Kidney tubule cell (primary cell): Measurements from ENCODE around the gene CDKAL1.
"Not testable (repeated sequence)": the region's sequence is repeated elsewhere in the genome, so short reads cannot be mapped to it uniquely, and the experiment has no call there.

Source experiments
- DNase-seq: peaks from one replicate; pipeline ENCODE4 v3.0.0-alpha.2; 2018; ENCODE audit warnings: low spot score

CDKAL1 gene

DNA sequence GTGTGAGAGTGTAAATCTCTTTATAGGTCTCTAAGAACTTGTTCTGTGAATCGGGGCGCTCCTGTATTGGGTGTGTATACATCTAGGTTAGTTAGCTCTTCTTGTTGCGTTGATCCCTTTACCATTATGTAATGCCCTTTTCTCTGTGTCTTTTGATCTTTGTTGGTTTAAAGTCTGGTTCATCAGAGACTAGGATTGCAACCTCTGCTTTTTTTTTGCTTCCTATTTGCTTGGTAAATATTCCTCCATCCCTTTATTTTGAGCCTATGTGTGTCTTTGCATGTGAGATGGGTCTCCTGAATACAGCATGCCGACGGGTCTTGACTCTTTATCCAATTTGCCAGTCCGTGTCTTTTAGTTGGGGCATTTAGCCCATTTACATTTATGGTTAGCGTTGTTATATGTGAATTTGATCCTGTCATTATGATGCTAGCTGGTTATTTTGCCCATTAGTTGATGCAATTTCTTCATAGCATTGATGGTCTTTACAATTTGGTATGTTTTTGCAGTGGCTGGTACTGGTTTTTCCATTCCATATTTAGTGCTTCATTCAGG is 60.1 kb downstream of the CDKAL1 start:
- DNase-seq = not testable (repeated sequence)

DNA sequence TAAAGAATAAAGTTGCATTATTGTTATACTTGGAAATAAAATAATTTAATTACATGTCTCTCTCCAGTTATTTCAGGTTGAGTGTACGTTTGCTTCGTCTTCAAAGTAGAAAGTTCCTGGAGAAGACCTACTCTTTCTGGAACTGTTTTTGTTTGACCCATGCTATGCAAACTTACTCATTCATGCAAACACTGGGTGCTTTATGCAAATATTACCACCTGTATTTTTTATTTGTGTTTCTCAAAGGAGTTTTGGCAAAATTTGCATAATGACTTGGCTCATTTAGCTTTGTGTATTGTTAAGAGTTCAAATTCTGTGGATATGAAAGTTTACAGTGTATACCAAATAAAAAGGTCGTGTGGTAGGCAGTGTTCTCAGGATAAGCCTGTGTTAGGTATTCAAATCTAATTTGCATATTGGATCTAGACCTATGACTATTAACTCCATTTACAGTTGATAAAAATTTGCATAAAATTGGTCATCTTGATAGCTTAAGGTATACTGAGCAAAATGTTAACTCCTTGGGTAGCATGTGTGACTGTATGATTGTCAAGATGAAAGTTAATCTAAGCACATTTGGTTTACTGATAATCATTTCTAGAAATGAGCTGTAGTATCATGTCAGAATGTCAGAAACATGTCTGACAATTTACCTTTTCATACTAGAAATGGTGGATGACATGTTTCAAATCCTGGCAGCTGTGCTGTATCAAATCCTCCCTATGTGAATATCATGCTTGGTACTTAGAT is 65.2 kb downstream of the CDKAL1 start:
- no peak for DNase-seq

DNA sequence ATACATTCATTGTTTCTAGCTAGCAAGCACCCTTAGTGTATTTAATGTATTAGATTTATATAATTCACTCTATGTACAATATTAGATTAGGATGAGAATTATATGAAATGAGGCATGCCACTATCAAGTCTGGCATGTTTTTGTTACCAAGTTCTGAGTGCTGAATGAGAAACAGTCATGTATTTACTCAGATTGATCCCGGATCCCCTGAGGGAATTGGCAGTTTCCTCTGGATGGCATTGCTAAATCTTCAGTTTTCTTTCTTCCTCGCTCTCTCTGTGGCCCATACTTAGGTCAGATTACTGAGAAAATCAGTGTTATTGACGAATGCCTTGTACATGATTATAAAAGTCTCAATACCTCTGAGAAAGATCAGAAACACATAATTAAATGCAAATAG is 66.6 kb downstream of the CDKAL1 start:
- DNase-seq = no peak

DNA sequence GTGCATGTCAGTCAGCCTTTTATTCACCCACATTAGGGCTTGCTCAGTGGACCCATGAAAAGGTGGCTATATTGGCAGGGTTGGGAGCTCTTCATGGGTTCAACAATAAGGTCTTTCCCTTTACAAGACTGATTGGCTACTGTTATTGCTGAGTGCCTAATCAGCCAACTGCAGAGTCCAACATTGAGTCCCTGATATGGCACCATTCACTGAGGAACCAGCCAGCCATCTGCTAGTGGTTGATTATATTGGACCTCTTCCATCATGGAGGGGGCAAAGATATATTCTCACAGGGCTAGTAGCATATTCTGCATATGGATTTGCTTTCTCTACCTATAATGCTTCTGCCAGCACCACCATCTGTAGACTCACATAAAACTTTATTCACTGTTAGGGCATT is 69.9 kb downstream of the CDKAL1 start:
- no peak for DNase-seq

DNA sequence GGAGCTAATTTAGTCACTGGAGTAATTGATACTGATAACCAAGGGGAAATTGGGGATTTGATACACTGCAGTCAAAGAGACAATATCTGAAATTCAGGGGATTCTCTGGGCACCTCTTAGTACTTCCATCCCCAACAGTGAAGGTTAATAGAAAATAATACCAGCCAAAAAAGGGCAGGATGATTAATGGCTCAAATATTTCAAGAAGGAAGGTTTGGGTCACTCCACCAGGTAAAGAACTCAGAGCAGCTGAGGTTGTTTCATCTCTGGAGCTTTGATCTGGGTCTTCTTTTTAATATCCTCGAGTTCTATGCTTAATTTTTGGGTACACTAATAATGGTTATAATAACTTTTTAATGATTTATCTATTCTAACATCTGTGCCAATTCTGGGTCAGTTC is 70.8 kb downstream of the CDKAL1 start:
- peak; percentile 65 for DNase-seq

DNA sequence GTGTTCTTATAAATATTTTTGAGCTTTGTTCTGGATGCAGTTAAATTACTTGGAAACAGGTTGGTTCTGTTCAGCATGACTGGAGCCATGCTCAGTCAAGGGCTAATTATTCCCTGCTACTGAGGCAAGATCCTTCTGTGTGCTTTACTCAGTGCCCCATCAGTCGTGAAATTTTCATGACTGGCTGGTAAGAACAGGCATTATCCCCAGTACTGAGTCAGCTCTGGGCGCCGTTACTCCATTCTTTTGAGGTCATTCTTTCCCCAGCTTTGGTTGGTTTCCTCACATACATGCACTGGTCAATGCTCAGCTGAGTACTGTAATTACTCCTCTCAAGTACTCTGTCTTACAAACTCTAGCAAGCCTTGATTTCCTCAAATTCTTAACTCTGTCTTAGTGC is 71.3 kb downstream of the CDKAL1 start:
- peak; percentile 94 for DNase-seq

DNA sequence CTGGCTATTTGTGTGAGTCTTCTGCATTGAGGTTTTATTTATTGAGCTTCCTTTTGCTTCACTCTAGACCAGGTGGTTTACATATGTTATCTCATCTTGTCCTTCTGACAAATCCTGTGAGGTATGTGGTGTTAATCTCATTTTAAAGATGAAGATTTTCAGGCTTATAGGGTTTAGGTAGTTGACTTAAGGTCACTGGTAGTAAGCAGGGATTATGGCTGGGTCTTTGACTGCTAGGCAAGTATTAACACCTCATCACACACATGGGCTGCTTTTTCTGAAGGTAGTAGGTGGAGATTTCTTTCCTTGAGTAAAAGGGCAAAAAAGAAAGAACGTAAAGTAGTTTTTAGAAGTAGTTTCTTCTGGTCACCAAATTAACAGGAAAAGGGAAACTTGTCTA is 72.6 kb downstream of the CDKAL1 start:
- no peak for DNase-seq

DNA sequence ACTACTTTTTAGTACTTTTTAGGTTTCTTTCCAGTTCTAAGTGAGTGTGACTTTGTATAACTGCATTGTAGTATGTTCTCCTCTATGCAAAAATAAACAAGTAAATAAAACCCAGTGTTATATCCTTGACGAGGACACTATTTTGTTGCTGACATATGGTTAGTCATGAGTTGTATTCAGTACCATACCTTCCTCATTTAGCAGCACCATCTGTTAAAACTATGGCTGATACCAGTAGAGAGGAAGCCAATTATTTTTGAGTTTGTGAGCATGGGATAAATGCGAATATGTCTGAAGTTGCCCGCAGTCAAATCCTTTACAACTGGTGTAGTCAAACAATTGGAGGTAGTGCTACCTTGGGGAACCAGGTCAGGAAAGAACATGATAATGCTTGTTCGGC is 74.1 kb downstream of the CDKAL1 start:
- no peak for DNase-seq

DNA sequence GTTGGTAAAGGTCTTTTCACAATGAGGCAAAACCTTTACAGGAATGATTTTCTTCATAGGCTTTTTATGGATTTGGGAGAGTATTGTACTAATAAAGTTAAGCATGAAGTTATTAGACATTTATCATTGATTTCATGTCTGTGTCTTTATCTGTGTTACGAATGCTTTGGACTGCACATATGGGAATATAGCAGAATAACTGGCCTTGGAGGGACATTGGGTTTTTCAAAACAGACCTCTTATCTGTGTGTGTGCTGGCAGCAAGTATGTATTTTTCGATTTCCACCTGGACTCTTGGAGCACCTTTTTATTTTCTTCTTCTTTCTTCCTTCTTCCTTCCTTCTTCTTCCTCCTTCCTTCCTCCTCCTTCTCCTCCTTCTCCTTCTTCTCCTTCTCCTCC is 74.6 kb downstream of the CDKAL1 start:
- DNase-seq = no peak

DNA sequence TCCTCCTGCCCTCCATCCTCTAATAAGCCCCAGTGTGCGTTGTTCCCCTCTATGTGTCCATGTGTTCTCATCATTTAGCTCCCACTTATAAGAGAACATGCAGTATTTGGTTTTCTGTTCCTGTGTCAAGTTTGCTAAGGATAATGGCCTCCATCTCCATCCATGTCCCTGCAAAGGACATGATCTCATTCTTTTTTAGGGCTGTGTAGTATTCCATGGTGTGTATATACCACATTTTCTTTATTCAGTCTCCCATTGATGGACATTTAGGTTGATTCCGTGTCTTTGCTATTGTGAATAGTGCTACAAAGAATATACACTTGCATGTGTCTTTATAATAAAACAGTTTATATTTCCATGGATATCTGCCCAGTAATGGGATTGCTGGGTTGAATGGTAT is 75.7 kb downstream of the CDKAL1 start:
- DNase-seq = not testable (repeated sequence)

DNA sequence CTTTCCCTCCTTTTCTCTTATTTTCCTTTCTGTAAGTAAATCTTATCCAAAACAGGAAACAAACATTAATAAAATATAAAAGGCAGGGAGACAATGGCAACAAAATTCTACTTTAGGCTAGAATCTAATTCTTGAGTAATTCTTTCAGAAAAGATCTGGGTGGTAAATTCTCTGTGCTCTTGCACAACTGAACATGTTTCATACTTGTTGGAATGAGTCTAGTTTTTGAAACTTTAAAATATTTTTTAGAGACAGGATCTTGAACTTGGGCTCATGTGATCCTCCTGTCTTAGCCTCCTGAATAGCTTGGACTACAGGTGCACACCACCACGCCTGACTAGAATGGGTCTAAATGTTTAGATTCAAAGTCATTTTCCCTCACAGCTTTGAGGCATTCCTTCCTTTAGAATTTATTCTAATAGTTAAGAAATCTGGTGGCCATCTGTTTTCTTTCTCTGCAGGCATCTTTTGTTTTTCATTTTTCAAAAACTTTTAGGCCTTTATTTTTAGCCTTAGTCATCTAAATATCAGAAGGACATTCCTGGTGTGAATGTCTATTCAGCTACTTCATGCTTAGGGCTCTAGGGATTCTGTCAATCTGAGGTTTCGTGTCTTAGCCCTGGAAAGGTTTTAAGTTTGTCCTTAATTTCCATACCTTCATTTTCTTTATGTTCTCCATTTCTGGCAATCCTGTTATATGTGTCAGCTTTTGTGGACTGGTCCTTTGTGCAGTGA is 76.5 kb downstream of the CDKAL1 start:
- no peak for DNase-seq

DNA sequence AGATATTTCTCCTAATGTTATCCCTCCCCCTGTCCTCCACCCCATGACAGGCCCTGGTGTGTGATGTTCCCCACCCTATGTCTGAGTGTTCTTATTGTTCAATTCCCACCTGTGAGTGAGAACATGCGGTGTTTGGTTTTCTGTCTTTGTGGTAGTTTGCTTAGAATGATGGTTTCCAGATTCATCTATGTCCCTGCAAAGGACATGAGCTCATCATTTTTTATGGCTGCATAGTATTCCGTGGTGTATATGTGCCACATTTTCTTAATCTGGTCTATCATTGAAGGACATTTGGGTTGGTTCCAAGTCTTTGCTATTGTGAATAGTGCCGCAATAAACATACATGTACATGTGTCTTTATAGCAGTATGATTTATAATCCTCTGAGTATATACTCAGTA is 83.3 kb downstream of the CDKAL1 start:
- not testable (repeated sequence) for DNase-seq

DNA sequence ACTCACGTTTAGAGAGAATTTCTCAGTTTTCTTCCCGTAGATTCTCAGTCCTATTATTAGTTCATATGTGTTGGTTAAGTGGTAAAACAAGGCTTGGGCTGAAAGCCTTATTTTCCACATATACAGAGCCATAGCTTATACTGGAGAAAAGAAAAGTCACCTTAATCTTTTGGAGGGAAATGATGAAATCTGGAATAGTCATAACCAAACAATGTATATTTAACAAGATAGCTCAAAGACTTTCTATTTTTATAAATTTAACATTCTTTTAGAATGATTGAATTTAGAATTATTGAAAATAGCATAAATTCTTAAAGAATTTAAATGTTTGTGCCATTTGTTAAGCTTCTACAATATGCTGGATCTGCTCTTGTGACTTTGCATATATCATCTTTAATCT is 85.8 kb downstream of the CDKAL1 start:
- no peak for DNase-seq

DNA sequence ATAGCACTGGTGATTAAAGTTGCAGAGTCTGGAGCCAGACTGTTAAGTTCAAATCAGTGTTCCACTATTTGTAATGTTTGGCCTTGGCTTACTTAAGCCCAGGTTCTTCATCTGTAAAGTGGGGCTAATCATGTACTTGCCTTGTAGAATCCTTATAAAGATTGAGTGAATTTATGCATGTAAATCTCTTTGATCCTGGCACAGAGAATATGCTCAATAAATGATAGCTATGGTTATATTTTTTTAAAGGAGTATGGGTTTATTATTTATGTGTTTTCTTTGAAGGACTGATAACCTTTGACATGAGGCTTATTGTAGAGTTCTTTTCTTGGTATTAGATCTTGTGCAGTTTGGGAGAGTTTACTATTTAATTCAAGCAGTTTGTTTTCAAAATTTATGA is 89.5 kb downstream of the CDKAL1 start:
- DNase-seq = no peak

DNA sequence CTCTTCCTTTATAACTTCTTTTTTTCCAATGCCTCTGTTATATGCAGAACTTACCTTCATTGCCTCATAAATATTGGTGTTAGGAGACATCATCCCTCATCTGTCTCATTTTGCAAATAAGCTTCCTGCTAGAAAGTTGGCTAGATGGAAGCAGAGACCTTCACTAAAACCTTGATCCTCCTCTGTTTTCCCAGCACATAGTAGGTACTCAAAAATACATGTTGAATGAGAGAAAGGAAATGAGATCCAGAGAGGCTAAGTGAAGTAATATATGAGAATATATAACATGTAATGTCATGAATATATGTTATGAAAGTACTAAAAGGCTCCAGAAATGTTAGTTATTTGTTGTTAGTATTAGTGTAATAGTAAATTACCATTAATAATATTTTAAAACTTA is 91.9 kb downstream of the CDKAL1 start:
- DNase-seq = no peak

DNA sequence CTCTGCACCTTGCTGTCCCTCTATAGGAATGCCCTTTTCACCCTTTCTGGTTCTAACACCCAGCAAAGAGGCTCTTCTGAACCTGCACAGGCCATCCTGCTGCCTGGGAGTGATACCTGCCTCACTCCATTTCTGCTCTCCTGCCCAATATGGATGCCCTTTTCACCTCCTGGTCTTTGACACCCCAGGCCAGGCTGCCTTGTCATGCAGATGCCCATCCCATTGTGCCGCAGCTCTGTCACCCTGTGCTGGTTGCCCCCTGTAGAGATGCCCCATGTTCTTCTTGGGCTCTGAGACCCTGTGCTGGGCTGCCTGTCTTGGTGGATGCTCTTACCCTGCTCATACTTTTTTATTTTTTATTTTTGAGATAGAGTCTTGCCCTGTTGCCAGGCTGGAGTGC is 95.3 kb downstream of the CDKAL1 start:
- no peak for DNase-seq

DNA sequence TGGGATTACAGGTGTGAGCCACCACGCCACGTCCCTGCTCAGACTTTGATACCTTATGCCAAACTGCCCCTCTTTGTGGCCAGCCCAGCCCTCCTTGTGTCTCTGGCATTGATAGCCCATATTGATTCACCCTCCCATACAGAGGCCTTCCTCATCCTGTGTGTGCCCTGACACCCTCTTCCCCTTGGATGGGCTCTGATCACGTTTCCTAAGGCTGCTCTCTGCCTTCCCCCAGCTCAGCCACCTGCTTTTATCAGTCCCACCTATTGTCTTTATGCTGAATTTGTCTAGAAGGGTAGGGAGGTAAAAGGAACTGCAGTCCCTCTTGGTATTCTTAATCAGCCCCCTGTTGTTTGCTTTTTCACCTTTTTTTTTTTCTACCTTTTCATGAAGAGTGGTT is 95.9 kb downstream of the CDKAL1 start:
- no peak for DNase-seq

DNA sequence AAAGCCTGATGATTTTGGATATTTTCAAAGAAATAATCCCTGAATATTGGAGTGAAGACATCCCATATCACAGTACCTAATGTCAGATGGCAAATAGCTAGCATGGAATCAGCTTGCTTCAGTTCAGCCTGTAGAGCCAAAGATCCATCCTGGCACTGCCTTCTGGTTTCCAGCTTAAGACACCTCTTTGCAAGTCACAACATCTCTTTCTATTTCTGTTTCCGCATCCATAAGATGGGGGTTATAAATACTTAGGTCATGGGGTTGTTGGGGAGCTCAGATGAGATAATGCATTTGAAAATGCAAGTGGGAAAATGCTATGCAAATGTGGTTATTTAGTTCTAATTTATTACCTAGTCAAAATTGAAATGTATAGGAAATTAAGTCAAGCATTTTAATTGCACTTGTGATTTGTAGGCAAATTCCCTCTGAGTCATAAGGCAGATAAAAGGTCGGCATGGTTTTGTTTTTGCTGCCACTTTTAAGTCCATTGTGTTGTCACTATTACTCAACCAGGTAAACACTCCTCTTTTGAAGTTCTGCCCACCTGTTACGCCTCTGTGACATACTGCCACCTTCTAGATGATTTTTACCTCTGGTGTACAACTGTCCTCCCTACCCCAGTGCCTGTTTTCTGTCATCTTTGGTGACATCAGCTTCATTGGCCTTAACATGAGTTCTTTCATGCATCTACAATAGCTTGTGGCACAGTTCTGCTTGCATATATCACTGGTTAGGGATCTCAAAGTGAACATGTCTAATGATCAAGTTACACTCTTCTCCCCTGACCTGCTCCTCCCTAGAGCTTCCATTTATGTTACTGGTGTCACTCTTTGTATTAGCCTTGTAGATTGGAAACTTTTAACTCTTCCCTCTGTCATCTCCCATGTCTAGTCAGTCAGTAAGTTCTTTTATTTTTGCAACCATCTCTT is 96.6 kb downstream of the CDKAL1 start:
- no peak for DNase-seq

DNA sequence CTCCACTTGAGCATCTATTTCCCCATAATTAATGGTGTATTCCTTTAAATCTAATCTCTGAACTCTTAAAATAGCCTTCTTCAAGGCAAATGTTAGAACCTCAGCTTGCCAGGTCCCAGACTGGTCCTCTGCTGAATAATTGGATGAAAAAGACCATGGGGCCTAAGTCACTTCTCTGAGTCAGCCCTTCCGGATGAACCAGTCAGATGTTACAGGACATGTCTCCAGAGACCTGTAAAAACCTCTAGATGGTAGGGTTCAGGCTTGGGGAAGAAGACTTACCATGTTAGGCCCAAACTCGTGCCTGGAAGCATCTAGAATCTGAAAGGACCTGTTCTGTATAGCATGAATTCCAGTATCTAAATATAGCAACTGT is 97.3 kb downstream of the CDKAL1 start:
- no peak for DNase-seq

DNA sequence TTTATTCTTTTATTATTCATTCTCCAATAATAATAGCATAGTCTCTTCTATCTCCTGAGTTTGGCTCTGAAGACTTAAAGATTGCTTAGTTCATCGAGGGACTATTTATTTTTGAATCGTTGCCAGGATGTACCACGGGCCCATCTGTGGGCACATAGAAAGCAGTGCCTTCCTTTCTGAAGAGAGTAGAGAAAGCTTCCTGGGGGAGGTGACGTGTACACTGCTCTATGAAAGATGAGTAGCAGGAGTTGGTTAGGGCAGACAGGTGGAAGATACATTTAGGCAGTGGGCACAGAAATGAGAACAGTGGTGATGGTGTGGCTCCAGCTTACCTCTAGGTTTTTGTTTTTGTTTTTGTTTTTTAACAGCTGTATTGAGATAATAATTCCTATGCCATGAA is 98.4 kb downstream of the CDKAL1 start:
- no peak for DNase-seq

DNA sequence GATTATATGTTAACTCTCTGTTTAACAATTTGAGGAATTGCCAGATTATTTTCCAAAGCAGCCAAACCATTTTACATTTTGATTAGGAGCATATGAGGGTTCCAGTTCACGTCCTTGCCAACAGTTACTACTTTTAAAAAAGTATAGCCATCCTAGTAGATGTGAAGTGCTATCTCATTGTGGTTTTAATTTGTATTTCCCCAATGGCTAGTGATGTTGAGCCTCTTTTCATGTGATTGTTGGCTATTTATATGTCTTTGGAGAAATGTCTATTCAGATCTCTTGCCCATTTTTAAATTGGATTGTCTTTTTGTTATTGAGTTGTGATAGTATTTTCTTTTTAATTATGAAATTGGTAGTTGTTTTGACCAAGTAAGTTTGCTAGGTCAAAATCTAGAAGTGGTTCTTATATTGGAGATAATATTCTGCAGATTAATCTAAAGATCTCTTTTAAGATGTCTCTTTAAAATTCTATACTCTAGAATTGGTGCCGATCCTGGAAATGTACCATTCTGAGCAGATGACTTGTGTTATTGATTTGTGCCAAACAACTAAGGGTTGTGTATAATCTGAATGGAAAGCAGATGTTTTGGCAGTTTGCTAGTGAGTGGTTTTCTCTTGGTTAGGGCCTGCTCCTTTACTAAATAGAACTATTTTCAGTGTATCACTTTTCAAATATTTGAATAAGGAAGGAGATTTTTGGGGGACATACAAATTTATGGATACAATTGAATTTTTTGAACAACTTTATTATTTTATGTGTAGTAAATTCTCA is 99.5 kb downstream of the CDKAL1 start:
- no peak for DNase-seq

DNA sequence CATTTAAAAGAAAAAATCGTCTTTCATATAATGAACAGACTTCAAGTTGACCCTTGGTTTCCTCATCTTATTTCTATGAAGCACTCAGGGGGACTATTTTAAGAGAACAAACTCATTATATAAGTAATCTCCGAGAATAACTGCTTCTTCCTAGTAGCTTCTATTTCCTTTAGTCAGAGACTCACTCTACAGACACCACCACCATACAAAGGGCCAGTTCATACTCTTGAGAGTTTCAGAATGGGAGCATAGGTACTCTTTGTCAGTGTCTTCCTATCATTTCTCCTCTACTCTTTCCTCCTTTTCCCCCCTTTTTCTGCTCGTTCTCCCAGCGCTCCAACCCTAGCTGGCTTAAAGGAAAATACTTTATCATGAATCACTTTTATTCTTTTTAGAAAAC is 104.9 kb downstream of the CDKAL1 start:
- DNase-seq = no peak
